ENCODE results near the gene CLSTN2. TPM values are rescaled to one million over a fixed set of nuclear protein-coding genes. Genes with fewer than 3 reads are reported as not detected.

Gene CLSTN2
- total RNA-seq, 1 donor from 2014 or later = 0.74 TPM

DNA sequence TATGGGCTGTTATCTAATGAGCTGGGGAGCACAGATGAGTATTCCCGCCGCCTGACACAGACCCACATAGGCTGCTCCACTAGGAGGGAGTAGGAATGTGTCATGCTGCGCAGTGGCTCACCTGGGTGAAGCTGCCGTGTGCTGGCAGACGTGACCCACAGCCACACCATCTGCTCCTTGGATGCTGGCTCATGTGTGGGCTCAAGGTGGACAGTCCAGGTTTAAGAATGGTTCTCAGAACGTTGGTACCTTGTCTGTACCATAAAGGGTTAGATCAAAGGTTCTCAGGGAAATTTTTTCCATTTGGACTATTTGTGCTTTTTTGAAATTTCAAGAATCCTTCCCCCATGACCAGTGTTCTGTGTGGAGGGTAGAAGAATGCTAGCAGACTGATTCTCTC lies 403.9 kb downstream of the CLSTN2 start:
- Mint-ChIP-seq H3K9me3 (ENCODE audit: unreplicated experiment) (no peaks in the 10 kb centered on the region), H3K4me1 (ENCODE audit: unreplicated experiment) (no peaks in the 10 kb centered on the region), H3K27ac (ENCODE audit: unreplicated experiment) (no peak overlapping the region), H3K27me3 (ENCODE audit: unreplicated experiment) (peaks cover 2% of the 10 kb centered on the region), H3K4me3 (ENCODE audit: unreplicated experiment) (no peak overlapping the region), H3K36me3 (ENCODE audit: low read depth, unreplicated experiment) (no peaks in the 10 kb centered on the region)
- TF ChIP-seq, protein P1, sequence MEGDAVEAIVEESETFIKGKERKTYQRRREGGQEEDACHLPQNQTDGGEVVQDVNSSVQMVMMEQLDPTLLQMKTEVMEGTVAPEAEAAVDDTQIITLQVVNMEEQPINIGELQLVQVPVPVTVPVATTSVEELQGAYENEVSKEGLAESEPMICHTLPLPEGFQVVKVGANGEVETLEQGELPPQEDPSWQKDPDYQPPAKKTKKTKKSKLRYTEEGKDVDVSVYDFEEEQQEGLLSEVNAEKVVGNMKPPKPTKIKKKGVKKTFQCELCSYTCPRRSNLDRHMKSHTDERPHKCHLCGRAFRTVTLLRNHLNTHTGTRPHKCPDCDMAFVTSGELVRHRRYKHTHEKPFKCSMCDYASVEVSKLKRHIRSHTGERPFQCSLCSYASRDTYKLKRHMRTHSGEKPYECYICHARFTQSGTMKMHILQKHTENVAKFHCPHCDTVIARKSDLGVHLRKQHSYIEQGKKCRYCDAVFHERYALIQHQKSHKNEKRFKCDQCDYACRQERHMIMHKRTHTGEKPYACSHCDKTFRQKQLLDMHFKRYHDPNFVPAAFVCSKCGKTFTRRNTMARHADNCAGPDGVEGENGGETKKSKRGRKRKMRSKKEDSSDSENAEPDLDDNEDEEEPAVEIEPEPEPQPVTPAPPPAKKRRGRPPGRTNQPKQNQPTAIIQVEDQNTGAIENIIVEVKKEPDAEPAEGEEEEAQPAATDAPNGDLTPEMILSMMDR (IDR thresholded peaks at IDR 0.05; ENCODE audit: unreplicated experiment) = no peak
- DNase-seq (ENCODE audit: low spot score) = no peak

DNA sequence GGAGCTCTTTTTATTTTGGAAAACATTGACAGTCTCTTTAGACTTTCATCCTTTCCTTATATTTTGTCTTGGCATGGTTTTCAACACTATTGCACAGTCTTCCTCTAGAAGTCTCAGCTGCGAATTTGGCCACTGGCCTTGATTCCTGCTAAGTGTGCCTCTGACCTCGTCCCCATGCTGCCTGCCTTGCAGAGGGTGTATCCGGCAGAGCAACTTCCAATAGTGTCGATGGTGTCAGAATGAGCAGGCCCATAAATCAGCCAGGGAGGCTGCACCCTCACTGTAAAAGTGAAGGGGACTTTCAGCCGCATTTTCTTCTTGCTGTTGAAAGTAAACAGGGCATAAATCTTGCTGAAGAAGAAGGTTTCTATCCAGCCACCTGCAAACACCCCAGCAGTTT lies 406.2 kb downstream of the CLSTN2 start:
- Mint-ChIP-seq H3K4me3 (ENCODE audit: unreplicated experiment) (no peak overlapping the region), H3K36me3 (ENCODE audit: low read depth, unreplicated experiment) (no peaks in the 10 kb centered on the region), H3K4me1 (ENCODE audit: unreplicated experiment) (no peaks in the 10 kb centered on the region), H3K9me3 (ENCODE audit: unreplicated experiment) (no peaks in the 10 kb centered on the region), H3K27ac (ENCODE audit: unreplicated experiment) (no peak overlapping the region), H3K27me3 (ENCODE audit: unreplicated experiment) (peaks cover 2% of the 10 kb centered on the region)
- DNase-seq (ENCODE audit: low spot score) = no peak
- TF ChIP-seq, protein P1 (IDR thresholded peaks at IDR 0.05; ENCODE audit: unreplicated experiment) = no peak

DNA sequence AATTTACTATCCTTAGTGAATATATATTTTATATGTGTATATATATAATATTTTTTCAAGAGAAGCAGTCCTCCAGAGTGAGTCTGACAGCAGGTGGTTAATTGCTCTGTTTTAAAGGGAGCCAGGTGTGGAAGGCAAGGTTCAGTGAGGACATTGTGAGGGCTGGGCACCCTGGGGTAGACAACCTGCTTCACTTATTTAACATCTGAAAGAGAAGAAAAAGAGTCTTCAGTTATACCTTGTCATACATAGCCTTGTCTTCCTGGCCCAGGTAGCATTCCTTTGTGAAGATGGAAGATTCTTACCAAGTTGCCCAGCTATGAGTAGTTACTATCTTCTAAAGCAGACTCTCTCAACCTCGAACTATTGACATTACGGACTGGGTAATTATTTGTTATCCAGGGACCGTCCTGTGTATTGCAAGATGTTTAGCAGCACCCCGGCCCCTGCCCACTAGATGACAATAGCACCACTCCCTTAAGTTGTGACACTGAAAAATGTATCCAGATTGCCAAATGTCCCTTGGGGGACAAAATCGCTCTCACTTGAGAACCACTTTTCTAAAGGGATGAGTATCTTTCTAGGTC lies 406.9 kb downstream of the CLSTN2 start:
- H3K9me3 Mint-ChIP-seq (ENCODE audit: unreplicated experiment) = no peaks in the 10 kb centered on the region
- no peak overlapping the region for H3K4me3 Mint-ChIP-seq (ENCODE audit: unreplicated experiment)
- H3K27me3 Mint-ChIP-seq (ENCODE audit: unreplicated experiment) = peaks cover 2% of the 10 kb centered on the region
- TF ChIP-seq, protein P1 (IDR thresholded peaks at IDR 0.05; ENCODE audit: unreplicated experiment) = no peak
- H3K36me3 Mint-ChIP-seq (ENCODE audit: low read depth, unreplicated experiment) = no peaks in the 10 kb centered on the region
- no peaks in the 10 kb centered on the region for H3K4me1 Mint-ChIP-seq (ENCODE audit: unreplicated experiment)
- DNase-seq (ENCODE audit: low spot score) = no peak
- no peak overlapping the region for H3K27ac Mint-ChIP-seq (ENCODE audit: unreplicated experiment)

DNA sequence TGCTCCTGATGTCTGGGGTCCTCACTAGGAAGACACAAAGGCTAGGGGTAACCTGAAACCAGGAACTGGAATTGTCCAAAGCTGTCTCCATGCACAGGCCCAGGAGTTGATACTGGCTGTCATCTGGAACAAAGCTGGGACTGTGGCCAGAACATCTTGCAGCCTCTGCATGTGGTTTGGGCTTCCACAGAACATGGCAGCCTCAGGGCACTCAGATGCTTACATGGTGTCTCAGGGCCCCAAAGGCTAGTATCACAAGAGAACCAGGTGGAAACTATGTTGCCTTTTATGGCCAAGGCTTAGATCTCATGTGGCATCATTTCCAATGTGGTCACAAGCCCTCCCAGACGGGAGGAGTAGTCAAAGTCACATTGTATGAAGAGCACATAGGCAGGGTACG lies 407.7 kb downstream of the CLSTN2 start:
- no peak overlapping the region for H3K4me3 Mint-ChIP-seq (ENCODE audit: unreplicated experiment)
- H3K4me1 Mint-ChIP-seq (ENCODE audit: unreplicated experiment) = no peaks in the 10 kb centered on the region
- no peak for DNase-seq (ENCODE audit: low spot score)
- TF ChIP-seq, protein P1 (IDR thresholded peaks at IDR 0.05; ENCODE audit: unreplicated experiment) = no peak
- no peaks in the 10 kb centered on the region for H3K9me3 Mint-ChIP-seq (ENCODE audit: unreplicated experiment)
- H3K27me3 Mint-ChIP-seq (ENCODE audit: unreplicated experiment) = peaks cover 2% of the 10 kb centered on the region
- H3K36me3 Mint-ChIP-seq (ENCODE audit: low read depth, unreplicated experiment) = no peaks in the 10 kb centered on the region
- H3K27ac Mint-ChIP-seq (ENCODE audit: unreplicated experiment) = no peak overlapping the region

DNA sequence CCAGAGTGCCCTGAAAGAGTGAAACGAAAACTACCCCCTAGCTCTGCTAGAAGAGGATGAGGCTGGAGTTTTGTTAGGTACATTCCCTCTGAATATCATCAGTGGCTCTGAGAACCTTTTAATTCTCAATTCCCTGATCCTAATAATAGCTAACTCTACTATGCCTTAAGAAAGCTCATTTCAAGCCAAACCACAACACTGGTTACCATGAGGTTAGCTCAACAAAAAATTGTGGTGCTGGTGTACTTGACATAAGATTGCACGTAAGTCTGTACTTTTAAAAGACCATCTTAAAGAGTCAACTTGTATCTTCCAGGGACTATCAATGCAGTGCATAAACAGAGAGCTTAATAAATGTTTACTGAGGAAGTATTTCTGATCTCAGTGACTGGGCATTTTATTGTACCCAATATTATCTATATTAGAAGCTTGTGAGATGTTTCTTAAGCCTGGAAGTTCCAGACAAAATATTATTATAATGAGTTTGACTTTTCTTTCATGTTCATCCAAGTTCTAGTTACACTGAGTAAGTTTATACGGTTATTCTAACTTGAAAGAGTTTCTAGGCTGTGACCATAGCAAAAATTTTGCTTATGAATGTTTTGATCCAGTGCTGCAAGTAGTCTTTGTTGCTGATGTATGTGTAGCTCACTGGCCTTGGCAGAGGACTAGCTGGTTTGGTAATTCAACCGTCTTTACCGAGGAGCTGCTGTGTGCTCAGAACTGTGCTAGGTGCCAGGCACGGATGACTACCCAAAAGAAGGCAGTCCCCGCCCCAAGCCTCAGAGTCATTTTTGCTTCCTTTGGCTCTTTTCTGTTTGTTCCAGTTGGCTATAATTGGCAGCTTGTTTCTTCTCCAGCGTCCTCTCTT lies 408.5 kb downstream of the CLSTN2 start:
- H3K4me3 Mint-ChIP-seq (ENCODE audit: unreplicated experiment) = no peak overlapping the region
- H3K4me1 Mint-ChIP-seq (ENCODE audit: unreplicated experiment) = no peaks in the 10 kb centered on the region
- peaks cover 2% of the 10 kb centered on the region for H3K27me3 Mint-ChIP-seq (ENCODE audit: unreplicated experiment)
- no peak overlapping the region for H3K27ac Mint-ChIP-seq (ENCODE audit: unreplicated experiment)
- TF ChIP-seq, protein P1 (IDR thresholded peaks at IDR 0.05; ENCODE audit: unreplicated experiment) = no peak
- no peaks in the 10 kb centered on the region for H3K9me3 Mint-ChIP-seq (ENCODE audit: unreplicated experiment)
- DNase-seq (ENCODE audit: low spot score) = no peak
- H3K36me3 Mint-ChIP-seq (ENCODE audit: low read depth, unreplicated experiment) = no peaks in the 10 kb centered on the region
